ENCODE measurements around the gene CAPN9.

DNA sequence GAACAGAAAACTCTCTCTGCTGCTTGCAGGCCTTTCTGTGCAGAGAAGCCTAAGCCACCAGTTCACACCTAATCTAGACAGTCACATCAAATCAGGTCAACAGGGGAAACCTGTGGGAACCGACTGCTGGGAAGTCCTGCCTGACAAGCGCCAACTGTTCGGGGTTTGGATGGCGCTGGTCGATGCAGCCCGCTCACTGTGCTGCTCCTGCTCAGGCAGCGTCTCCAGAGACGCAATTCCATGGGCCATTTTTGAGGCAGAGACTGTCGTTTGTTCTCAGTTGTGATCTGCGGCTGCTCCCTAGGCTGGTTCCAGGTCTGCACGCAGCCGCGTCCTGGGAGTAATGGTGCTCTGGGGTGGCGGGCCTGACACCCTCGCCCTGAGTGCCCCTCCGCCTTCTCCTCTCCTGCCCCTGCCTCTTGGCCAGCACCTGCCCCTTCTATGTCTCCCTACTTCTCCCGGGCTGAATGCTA is 34.7 kb upstream of the CAPN9 start:
- TF ChIP-seq, protein P1, sequence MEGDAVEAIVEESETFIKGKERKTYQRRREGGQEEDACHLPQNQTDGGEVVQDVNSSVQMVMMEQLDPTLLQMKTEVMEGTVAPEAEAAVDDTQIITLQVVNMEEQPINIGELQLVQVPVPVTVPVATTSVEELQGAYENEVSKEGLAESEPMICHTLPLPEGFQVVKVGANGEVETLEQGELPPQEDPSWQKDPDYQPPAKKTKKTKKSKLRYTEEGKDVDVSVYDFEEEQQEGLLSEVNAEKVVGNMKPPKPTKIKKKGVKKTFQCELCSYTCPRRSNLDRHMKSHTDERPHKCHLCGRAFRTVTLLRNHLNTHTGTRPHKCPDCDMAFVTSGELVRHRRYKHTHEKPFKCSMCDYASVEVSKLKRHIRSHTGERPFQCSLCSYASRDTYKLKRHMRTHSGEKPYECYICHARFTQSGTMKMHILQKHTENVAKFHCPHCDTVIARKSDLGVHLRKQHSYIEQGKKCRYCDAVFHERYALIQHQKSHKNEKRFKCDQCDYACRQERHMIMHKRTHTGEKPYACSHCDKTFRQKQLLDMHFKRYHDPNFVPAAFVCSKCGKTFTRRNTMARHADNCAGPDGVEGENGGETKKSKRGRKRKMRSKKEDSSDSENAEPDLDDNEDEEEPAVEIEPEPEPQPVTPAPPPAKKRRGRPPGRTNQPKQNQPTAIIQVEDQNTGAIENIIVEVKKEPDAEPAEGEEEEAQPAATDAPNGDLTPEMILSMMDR (IDR thresholded peaks at IDR 0.05), result no peak
- no peak for TF ChIP-seq POLR2AphosphoS5 (IDR thresholded peaks at IDR 0.05)
- TF ChIP-seq EP300 (IDR thresholded peaks at IDR 0.05), result no peak
- TF ChIP-seq POLR2A (IDR thresholded peaks at IDR 0.05), result no peak
